Fibroblast of lung (primary cell): ENCODE data around the gene CHST3.

Experiments used
- CTCF ChIP-seq, 2 donors: IDR thresholded peaks in 1 of 2; conservative IDR thresholded peaks in 1 of 2; 1 replicate in 1 of 2; 2 replicates in 1 of 2; pipeline ENCODE4 v1.5.1; 2011 to 2012; ENCODE audit warnings: low read length in 2 of 2, control low read depth in 1 of 2, inconsistent platforms in 1 of 2, low read depth in 1 of 2, mild to moderate bottlenecking in 1 of 2
- EZH2 ChIP-seq: IDR thresholded peaks from 2 replicates; pipeline ENCODE4 v1.5.1; 2012; ENCODE audit warnings: low read length, control low read depth, mild to moderate bottlenecking; ENCODE audit errors: missing control alignments

GRCh38 chr10:71982269-71983178 lies 18.3 kb downstream of the CHST3 start:
- TF ChIP-seq CTCF (conservative IDR thresholded peaks at IDR 0.05 in 1 of 2, IDR thresholded peaks at IDR 0.05 in 1 of 2; ENCODE audit: low read depth in 1 of 2, low read length in 2 of 2) (no peak), EZH2 (no peak)
